Neuron (in vitro differentiated cells): ENCODE results near the gene MACC1.

Source experiments
- H2AFZ ChIP-seq: one replicate; pipeline ENCODE4 v1.6.1; 2013; ENCODE audit warnings: low read depth, mild to moderate bottlenecking, inconsistent platforms, low read length, moderate library complexity
- H3K27me3 ChIP-seq: one replicate; pipeline ENCODE4 v1.6.1; 2013; ENCODE audit warnings: low read length; ENCODE audit not compliant: insufficient read depth
- H3K36me3 ChIP-seq: one replicate; pipeline ENCODE4 v1.6.1; 2013; ENCODE audit warnings: low read length; ENCODE audit not compliant: insufficient read depth
- H3K4me1 ChIP-seq: one replicate; pipeline ENCODE4 v1.6.1; 2013; ENCODE audit warnings: low read length; ENCODE audit not compliant: insufficient read depth
- H3K4me3 ChIP-seq: 2 replicates; pipeline ENCODE4 v1.5.1; 2013; ENCODE audit warnings: mild to moderate bottlenecking, low read length, moderate library complexity
- H3K9me3 ChIP-seq: one replicate; pipeline ENCODE4 v1.6.1; 2013; ENCODE audit warnings: low read length

Gene MACC1

DNA sequence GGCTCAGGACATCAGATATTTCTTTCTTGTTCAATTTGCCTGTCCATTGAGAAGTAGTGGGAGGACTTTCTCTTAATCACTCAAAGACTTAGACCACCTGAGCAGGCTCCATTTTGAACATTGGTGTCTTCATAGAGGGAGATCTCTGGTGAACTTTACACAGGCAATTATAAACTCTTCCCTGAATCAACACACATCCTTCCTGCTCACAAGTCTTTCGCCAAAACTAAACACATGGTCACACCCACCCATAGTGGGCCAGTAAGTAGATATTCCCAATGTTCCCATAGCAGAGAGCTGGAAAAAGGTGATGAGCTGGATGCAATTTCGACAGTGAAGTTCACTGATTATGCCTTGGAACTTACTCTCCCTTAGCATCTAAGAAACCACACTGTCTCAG lies 8.2 kb upstream of the MACC1 start:
- Histone ChIP-seq H3K4me3 (no peak overlapping the region), H3K9me3 (no peaks in the 10 kb centered on the region), H2AFZ (no peak overlapping the region), H3K36me3 (no peaks in the 10 kb centered on the region), H3K4me1 (peaks cover 23% of the 10 kb centered on the region), H3K27me3 (no peaks in the 10 kb centered on the region)

DNA sequence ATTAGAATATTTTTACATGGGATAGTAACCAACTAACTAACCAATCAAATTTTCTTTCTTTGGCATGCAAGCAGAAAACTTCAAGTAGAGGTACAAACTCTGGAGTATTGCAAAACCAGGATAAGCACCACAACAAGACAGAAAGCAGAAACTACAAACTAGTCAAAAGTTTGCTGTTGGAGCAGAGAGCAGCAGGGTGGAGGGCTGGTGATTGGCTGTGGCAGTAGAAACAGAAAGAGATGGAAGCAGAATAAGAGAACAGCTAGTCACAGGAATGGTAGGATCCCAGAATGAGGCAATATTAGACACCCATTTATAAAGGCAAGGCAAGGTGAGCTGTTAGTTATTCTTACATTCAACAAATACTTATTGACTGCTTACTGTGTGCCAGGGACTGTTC lies 6.8 kb upstream of the MACC1 start:
- Histone ChIP-seq H3K36me3 (no peaks in the 10 kb centered on the region), H3K9me3 (no peaks in the 10 kb centered on the region), H3K4me1 (peaks cover 17% of the 10 kb centered on the region), H2AFZ (no peak overlapping the region), H3K4me3 (no peak overlapping the region), H3K27me3 (no peaks in the 10 kb centered on the region)

DNA sequence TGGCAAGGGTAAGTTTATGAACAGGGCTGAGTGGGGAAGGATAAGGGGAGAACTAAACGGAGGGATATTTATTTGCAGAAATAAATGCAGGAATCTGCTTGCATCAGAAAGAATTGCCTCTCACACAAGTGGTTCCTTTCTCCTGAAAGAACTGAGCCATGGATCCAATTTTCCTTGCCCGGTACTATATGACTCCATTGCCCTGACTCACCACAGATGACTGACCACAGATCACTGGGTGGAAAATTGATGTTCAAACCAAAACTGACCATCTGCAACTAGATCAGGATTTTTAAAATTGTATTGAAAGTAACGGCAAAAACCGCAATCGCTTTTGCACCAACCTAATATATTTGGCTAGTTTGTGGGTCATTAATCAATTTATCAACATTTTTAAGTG lies 6.2 kb upstream of the MACC1 start:
- Histone ChIP-seq H3K36me3 (no peaks in the 10 kb centered on the region), H2AFZ (no peak overlapping the region), H3K9me3 (no peaks in the 10 kb centered on the region)

DNA sequence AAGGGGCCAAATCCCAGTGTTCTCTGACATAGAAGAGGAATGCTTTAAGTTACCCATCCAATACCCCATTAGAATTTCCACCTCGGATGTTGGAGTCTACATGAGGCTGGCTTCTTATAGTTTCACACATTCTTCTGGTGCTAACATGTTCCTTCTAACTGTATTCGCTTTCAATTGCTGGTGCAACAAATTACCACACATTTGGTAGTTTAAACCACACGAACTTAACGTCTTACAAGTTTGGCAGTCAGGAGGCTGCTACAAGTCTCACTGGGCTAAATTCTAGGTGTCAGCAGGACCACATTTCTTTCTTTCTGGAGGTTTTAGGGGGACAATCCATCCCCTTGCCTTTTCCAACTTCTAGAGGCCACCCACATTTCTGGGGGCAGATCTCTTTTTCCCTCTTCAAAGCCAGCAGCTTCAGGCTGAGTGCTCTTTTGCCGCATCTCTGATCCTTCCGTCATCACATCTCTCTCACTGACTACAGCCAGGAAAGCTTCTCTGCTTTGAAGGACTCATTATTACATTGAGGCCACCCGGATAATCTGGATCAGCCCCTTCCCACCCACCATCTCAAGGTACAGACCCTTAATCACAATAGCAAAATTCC lies 5.1 kb upstream of the MACC1 start:
- H3K4me1 ChIP-seq, result peaks cover 9% of the 10 kb centered on the region
- H3K27me3 ChIP-seq, result no peaks in the 10 kb centered on the region
- H3K4me3 ChIP-seq, result no peak overlapping the region
- no peak overlapping the region for H2AFZ ChIP-seq
- no peaks in the 10 kb centered on the region for H3K36me3 ChIP-seq
- H3K9me3 ChIP-seq, result no peaks in the 10 kb centered on the region

More for the DNA sequence above, 6.2 kb upstream of the MACC1 start:
- Histone ChIP-seq H3K4me3 (no peak overlapping the region), H3K4me1 (peaks cover 10% of the 10 kb centered on the region), H3K27me3 (no peaks in the 10 kb centered on the region)

DNA sequence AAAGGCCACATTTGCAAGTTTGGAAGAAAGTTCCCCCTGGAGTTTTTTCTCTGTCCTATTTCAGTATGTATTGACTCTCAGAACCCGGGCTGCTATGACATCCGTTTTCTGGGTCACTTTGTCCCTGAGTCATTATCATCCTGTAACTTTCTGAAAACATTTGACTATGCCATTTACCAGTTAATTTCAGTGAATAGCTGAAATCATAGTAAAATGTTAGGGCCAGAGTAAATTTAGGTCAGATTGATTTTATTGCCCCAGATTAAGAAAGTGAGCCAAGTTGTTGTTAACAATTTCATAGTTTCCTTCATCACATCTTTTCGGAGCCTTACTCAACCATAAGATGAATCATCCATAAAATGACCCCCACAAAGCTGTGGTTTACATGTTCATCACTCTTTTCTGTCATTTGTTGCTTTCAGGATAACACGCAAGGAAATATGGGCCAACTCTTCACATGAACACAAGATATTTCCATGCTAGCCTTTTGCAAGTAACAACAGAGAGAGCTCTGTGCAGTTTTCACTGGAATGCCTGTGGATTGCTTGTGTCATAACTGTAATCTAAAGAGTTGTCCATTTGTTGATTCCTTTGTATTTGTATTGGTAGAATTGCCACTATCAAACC lies 3.9 kb upstream of the MACC1 start:
- H3K4me1 ChIP-seq, result peaks cover 9% of the 10 kb centered on the region
- no peaks in the 10 kb centered on the region for H3K9me3 ChIP-seq
- H3K36me3 ChIP-seq, result no peaks in the 10 kb centered on the region
- H3K27me3 ChIP-seq, result no peaks in the 10 kb centered on the region
- H2AFZ ChIP-seq, result no peak overlapping the region
- no peak overlapping the region for H3K4me3 ChIP-seq

DNA sequence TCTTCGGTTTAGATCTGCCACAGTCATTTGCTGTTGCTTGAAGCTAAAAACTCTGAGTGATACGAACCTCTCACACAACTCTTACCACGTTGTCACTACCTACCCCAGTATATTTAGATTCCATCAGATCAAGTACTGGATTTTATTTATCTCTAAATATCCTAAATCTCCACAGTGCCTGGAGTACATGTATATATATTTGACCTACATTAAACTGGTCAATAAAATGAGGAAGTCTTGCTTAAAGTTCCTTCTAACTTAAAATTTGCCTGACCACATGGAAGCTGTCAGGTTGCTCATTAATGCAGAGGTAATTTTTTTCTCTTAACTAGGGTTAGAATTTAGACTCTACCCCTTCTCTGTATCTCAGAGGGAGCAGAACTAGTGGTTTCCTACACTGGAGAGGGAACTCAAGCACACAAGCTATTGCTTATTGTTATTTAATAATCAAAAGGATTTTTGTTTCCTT lies 3.1 kb upstream of the MACC1 start:
- Histone ChIP-seq H3K4me3 (no peak overlapping the region), H3K36me3 (no peaks in the 10 kb centered on the region), H3K4me1 (peaks cover 9% of the 10 kb centered on the region), H3K27me3 (no peaks in the 10 kb centered on the region), H3K9me3 (no peaks in the 10 kb centered on the region), H2AFZ (no peak overlapping the region)

DNA sequence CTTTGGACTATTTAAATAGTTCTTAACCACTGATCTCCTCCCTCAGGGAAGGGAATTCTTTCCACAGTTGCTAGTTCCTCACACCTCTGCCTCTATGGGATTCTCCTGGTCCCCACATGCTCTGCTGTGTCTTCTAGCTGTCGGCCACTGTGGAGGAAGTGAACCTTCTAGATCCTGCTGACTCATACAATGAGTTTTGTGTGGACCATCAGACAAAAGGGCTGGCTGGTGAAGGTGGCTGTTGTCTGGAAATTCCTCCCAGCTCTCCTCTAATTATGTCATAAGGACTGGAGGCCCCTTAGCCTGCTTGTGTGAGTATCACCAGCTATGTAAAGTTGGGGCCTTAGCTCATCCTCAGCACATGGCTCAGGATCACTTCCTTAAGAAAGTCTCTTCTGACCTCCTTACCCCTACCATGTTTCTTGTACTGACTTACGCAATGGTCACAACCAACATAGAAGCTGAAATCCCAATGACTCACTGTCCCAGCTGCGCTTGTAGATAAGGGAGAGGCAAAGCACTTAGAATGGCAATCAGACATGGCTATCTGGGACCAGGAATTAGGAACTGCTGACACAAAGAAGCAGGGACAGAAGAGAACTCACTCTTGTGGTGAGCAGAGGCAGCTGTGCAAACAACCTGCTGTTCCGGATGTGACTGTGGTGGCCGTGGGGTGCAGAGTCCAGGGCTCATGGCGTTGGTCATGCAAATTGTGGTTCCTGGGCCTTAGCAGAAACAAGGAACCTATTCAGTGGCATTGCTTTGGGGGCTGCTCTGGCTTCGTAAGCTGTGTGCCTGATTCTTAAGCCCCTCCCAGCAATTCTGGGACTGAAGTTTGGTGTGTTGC lies 2.5 kb upstream of the MACC1 start:
- Histone ChIP-seq H3K9me3 (no peaks in the 10 kb centered on the region), H3K36me3 (no peaks in the 10 kb centered on the region), H3K4me3 (no peak overlapping the region), H2AFZ (no peak overlapping the region), H3K27me3 (no peaks in the 10 kb centered on the region), H3K4me1 (peaks cover 9% of the 10 kb centered on the region)

DNA sequence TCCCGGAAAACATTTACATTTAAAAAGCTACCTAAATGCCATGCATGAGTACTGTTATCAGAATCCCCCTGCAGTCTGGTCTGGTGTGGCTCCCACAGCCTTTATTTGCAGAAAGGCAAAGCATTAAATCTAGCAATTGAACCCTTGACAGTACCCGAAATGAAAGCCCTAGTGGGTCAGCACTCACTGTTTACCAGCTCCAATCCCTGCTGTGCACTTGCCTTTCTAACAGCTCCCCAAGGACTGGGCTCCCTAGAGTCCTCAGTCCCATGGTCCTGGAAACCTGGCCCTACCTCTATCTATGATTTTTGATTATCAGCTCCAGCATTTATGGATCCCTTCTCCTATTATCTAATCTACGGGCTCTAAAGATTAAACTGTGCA lies 1.9 kb upstream of the MACC1 start:
- no peaks in the 10 kb centered on the region for H3K27me3 ChIP-seq
- H3K4me3 ChIP-seq, result no peak overlapping the region
- H3K4me1 ChIP-seq, result peaks cover 9% of the 10 kb centered on the region
- H3K36me3 ChIP-seq, result no peaks in the 10 kb centered on the region
- no peak overlapping the region for H2AFZ ChIP-seq
- no peaks in the 10 kb centered on the region for H3K9me3 ChIP-seq

DNA sequence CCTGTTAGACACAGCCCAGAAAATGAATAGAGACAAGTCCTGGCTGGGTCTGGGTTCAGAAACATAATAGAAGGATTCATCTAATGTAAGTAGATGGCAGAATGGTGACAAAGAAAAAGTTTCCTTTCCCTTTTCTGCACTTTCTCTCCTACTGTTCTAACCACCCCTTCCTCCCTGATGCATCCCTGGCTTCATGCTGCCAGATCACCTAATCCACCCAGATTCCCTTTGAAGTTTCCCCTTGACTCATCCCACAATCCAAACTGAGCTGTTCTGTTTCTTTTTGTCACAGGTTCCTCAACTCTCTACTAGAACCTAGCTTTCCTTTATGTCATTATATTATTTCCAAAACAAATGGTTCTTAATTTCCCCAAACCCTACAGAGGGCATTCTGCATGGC lies 1.1 kb upstream of the MACC1 start:
- H3K27me3 ChIP-seq, result no peaks in the 10 kb centered on the region
- peaks cover 9% of the 10 kb centered on the region for H3K4me1 ChIP-seq
- H2AFZ ChIP-seq, result no peak overlapping the region
- no peaks in the 10 kb centered on the region for H3K36me3 ChIP-seq
- H3K9me3 ChIP-seq, result no peaks in the 10 kb centered on the region
- H3K4me3 ChIP-seq, result no peak overlapping the region

DNA sequence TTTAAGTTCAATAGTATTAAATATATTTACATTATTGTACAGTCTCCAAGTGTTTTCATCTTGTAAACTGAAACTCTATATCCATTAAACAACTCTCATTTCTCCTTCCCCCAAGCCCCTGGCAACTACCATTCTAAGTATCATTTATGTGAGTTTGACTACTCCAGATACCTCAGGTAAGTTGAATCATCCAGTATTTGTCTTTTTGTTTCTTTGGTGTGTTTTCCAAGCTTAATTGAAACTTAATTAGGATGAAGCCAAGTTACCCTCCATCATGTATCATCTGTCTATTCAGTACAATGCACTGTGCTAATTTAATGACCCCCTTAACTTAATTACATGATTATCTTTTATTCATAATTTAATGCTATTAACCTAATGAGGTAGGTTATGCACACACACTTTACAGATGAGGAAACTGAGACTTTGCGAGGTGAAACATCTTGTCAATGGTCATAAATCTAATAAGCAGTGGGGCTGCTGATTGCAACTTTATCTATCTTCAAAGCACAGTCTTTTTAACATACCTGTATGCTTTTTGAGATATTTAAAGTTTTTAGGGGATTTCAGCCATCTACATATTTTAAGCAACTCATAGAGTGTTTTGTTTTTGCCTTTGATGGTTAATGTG lies 663 bp downstream of the MACC1 start:
- Histone ChIP-seq H3K36me3 (no peaks in the 10 kb centered on the region), H3K27me3 (no peaks in the 10 kb centered on the region), H3K4me3 (no peak overlapping the region), H3K9me3 (no peaks in the 10 kb centered on the region), H2AFZ (no peak overlapping the region), H3K4me1 (peaks cover 9% of the 10 kb centered on the region)

DNA sequence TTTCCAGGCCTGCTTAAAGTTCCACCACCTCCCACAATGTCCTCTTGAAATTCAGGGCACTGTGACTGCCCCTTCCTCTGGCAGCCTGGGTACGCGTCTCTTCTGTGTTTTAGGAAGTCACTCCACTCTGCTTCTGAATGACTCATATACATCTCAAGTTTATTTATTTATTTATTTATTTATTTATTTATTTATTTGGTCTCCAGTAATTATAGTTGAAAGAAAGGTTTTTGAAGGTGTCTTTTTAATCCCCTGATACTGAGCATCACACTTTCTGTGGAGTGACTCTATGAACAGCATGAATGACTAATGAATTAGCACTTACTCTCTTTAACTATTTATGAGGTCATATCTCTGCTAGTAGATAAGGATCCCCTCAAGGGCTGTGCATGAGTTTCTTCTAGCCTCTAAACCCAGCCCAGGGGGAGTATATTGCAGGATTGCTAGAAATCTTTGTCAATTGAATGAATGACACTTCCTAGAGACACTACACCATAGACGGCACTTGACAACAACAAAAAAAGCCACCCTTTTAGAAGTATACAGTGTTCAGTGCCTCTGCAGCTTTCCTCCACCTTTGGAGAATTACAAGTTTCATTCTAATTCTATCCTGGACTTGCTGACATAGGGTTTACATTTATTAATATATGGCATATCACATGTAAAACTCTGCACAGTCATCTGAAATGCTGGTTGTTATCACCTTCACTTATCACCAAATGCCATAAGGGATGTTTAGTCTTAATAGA lies 2.1 kb downstream of the MACC1 start:
- Histone ChIP-seq H3K4me1 (peaks cover 6% of the 10 kb centered on the region), H3K4me3 (no peak overlapping the region), H3K36me3 (no peaks in the 10 kb centered on the region), H3K27me3 (no peaks in the 10 kb centered on the region), H2AFZ (no peak overlapping the region), H3K9me3 (no peaks in the 10 kb centered on the region)

DNA sequence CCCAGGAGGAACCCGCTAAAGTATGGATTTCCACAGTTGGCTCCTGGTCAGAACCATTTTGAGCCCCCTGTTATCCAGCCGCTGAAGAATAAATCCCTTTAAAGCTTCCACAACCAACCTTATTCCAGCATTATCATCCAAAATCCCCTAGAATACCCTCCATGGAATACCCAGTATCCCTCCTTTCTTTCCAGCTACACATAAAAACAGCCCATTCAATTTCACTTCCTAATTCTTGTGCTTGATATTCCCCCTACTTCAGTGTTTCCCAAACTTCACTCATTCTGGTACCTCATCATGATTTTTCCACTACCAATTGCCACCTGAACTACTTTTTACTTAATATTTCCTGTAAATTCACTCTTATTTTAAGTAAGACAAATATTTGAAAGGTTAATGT lies 3.1 kb downstream of the MACC1 start:
- no peaks in the 10 kb centered on the region for H3K27me3 ChIP-seq
- H2AFZ ChIP-seq, result no peak overlapping the region
- H3K4me1 ChIP-seq, result no peaks in the 10 kb centered on the region
- H3K4me3 ChIP-seq, result no peak overlapping the region
- H3K36me3 ChIP-seq, result no peaks in the 10 kb centered on the region
- peaks cover under 1% of the 10 kb centered on the region for H3K9me3 ChIP-seq
